Fibroblast of lung (primary cell): ENCODE measurements around the gene PACRG. TPM values are rescaled to one million over a fixed set of nuclear protein-coding genes. Genes with fewer than 3 reads are reported as not detected.

Source experiments
- DNase-seq, 2 donors: peaks; one replicate each; pipeline versions ENCODE4 v3.0.0 to v3.0.0-alpha.2; 2010; ENCODE audit warnings: low read depth in 2 of 2
- H2AFZ ChIP-seq: 2 replicates; pipeline ENCODE4 v1.5.1; 2012; ENCODE audit warnings: low read length, control low read depth, inconsistent platforms
- H3K27ac ChIP-seq: 2 replicates; pipeline ENCODE4 v1.5.1; 2011; ENCODE audit warnings: low read length, control low read depth; ENCODE audit not compliant: insufficient read depth
- H3K27me3 ChIP-seq: 2 replicates; pipeline ENCODE4 v1.5.1; 2011; ENCODE audit warnings: mild to moderate bottlenecking, low read length; ENCODE audit not compliant: control insufficient read depth, insufficient read depth
- H3K36me3 ChIP-seq: 2 replicates; pipeline ENCODE4 v1.5.1; 2011; ENCODE audit warnings: low read length; ENCODE audit not compliant: control insufficient read depth, insufficient read depth
- H3K4me1 ChIP-seq: 2 replicates; pipeline ENCODE4 v1.5.1; 2011; ENCODE audit warnings: low read length; ENCODE audit not compliant: control insufficient read depth, insufficient read depth; ENCODE audit errors: extremely low read depth
- H3K4me2 ChIP-seq: 2 replicates; pipeline ENCODE4 v1.5.1; 2011; ENCODE audit warnings: low read length, control low read depth; ENCODE audit not compliant: insufficient read depth; ENCODE audit errors: extremely low read depth
- H3K4me3 ChIP-seq, 4 experiments: fragments of 200-600 bp in 1 of 4; sonication (generic) in 1 of 4; replicated peaks in 1 of 4; 2 replicates each; pipeline ENCODE4 v1.5.1; 2011 to 2016; ENCODE audit warnings: low read length in 4 of 4, low read depth in 3 of 4, mild to moderate bottlenecking in 3 of 4, control low read depth in 2 of 4, inconsistent platforms in 1 of 4, mixed read lengths in 1 of 4; ENCODE audit not compliant: insufficient read depth in 1 of 4; ENCODE audit errors: control extremely low read depth in 1 of 4
- H3K79me2 ChIP-seq: 2 replicates; pipeline ENCODE4 v1.5.1; 2012; ENCODE audit warnings: mild to moderate bottlenecking, low read length, inconsistent platforms; ENCODE audit not compliant: control insufficient read depth, insufficient read depth
- H3K9ac ChIP-seq: 2 replicates; pipeline ENCODE4 v1.5.1; 2011; ENCODE audit warnings: mild to moderate bottlenecking, low read length, control low read depth; ENCODE audit not compliant: insufficient read depth
- H3K9me3 ChIP-seq: 2 replicates; pipeline ENCODE4 v1.5.1; 2012; ENCODE audit warnings: low read depth, low read length; ENCODE audit not compliant: control insufficient read depth, insufficient read depth
- H4K20me1 ChIP-seq: 2 replicates; pipeline ENCODE4 v1.5.1; 2011; ENCODE audit warnings: low read length; ENCODE audit not compliant: control insufficient read depth, insufficient read depth; ENCODE audit errors: extremely low read depth
- CTCF ChIP-seq, 2 donors: IDR thresholded peaks in 1 of 2; conservative IDR thresholded peaks in 1 of 2; 1 replicate in 1 of 2; 2 replicates in 1 of 2; pipeline ENCODE4 v1.5.1; 2011 to 2012; ENCODE audit warnings: low read length in 2 of 2, control low read depth in 1 of 2, inconsistent platforms in 1 of 2, low read depth in 1 of 2, mild to moderate bottlenecking in 1 of 2
- EZH2 ChIP-seq: IDR thresholded peaks from 2 replicates; pipeline ENCODE4 v1.5.1; 2012; ENCODE audit warnings: low read length, control low read depth, mild to moderate bottlenecking; ENCODE audit errors: missing control alignments
- polyA plus RNA-seq, 2 donors: library from polyadenylated mRNA; depleted of rRNA in 1 of 2; stranded (reverse) in 1 of 2; unstranded in 1 of 2; fragments of >200 nt; gene quantifications; 2 replicates each; pipeline ENCODE4 v1.2.1, GENCODE V29; 2011 to 2012; ENCODE audit warnings: missing spikeins in 1 of 2
- total RNA-seq: library from RNA; depleted of rRNA; stranded (reverse); fragments of >200 nt; gene quantifications from 2 replicates; pipeline ENCODE4 v1.2.1, GENCODE V29; 2014

PACRG gene
- total and polyA plus RNA-seq, 2 donors (not counting 1 experiment from before 2014, with no cell fraction given): 0.30 to 0.66 TPM

- H3K27me3 ChIP-seq: no peaks in the 10 kb centered on the region
- no peak for DNase-seq
- no peaks in the 10 kb centered on the region for H3K9me3 ChIP-seq
- H3K27ac ChIP-seq: no peak overlapping the region
- no peak overlapping the region for H3K4me3 ChIP-seq
- TF ChIP-seq EZH2: no peak
- no peak for TF ChIP-seq CTCF (conservative IDR thresholded peaks at IDR 0.05 in 1 of 2, IDR thresholded peaks at IDR 0.05 in 1 of 2; ENCODE audit: low read depth in 1 of 2, low read length in 2 of 2)
- H3K4me2 ChIP-seq: no peak overlapping the region
- no peak overlapping the region for H3K9ac ChIP-seq
- no peaks in the 10 kb centered on the region for H3K36me3 ChIP-seq
- H4K20me1 ChIP-seq: no peaks in the 10 kb centered on the region
- no peaks in the 10 kb centered on the region for H3K79me2 ChIP-seq
- H2AFZ ChIP-seq: no peak overlapping the region
- no peaks in the 10 kb centered on the region for H3K4me1 ChIP-seq
Measured at GRCh38 chr6:163014736-163015135, 287.0 kb downstream of the PACRG start.

- Histone ChIP-seq H3K4me1 (no peaks in the 10 kb centered on the region), H3K79me2 (no peaks in the 10 kb centered on the region), H3K27me3 (no peaks in the 10 kb centered on the region), H3K9ac (no peak overlapping the region), H2AFZ (no peak overlapping the region), H3K27ac (no peak overlapping the region), H3K9me3 (no peaks in the 10 kb centered on the region), H3K36me3 (no peaks in the 10 kb centered on the region), H3K4me2 (no peak overlapping the region), H3K4me3 (no peak overlapping the region), H4K20me1 (no peaks in the 10 kb centered on the region)
- TF ChIP-seq EZH2 (no peak), CTCF (conservative IDR thresholded peaks at IDR 0.05 in 1 of 2, IDR thresholded peaks at IDR 0.05 in 1 of 2; ENCODE audit: low read depth in 1 of 2, low read length in 2 of 2) (no peak)
- DNase-seq: no peak
Measured at GRCh38 chr6:163017801-163018200, 290.0 kb downstream of the PACRG start.

GRCh38 chr6:163019926-163020325, 292.2 kb downstream of the PACRG start:
- no peak overlapping the region for H3K4me2 ChIP-seq
- H4K20me1 ChIP-seq: no peaks in the 10 kb centered on the region
- H2AFZ ChIP-seq: no peak overlapping the region

More at GRCh38 chr6:163019926-163020325, 292.2 kb downstream of the PACRG start:
- H3K4me3 ChIP-seq: no peak overlapping the region
- H3K79me2 ChIP-seq: no peaks in the 10 kb centered on the region
- H3K27me3 ChIP-seq: no peaks in the 10 kb centered on the region
- no peaks in the 10 kb centered on the region for H3K36me3 ChIP-seq
- H3K4me1 ChIP-seq: no peaks in the 10 kb centered on the region
- no peaks in the 10 kb centered on the region for H3K9me3 ChIP-seq
- H3K9ac ChIP-seq: no peak overlapping the region
- no peak for TF ChIP-seq CTCF (conservative IDR thresholded peaks at IDR 0.05 in 1 of 2, IDR thresholded peaks at IDR 0.05 in 1 of 2; ENCODE audit: low read depth in 1 of 2, low read length in 2 of 2)
- no peak for TF ChIP-seq EZH2
- no peak overlapping the region for H3K27ac ChIP-seq
- DNase-seq: no peak
